GM23338 (cell line): Measurements from ENCODE around the gene DAZAP1. TPM values are rescaled to one million over a fixed set of nuclear protein-coding genes. Genes with fewer than 3 reads are reported as not detected.
A peak's percentile ranks its signal among the peaks of the same experiment; 100 is the strongest.

Source experiments
- ATAC-seq: fragments of 200-7000 bp; cut with Tn5 transposase; 3 replicates; pipeline ENCODE4 v1.9.1; 2020
- DNase-seq: peaks from one replicate; pipeline ENCODE4 v3.0.0-alpha.2; 2015; ENCODE audit warnings: low spot score
- H2AFZ ChIP-seq: fragments of 200-600 bp; sonication (generic); 2 replicates; pipeline ENCODE4 v1.8.0; 2016; ENCODE audit warnings: antibody characterized with exemption, mild to moderate bottlenecking, moderate library complexity
- H3F3A ChIP-seq: fragments of 200-600 bp; sonication (generic); replicated peaks from 2 replicates; pipeline ENCODE4 v1.8.0; 2017; ENCODE audit warnings: antibody characterized with exemption, mixed run types, low read depth
- H3K27ac ChIP-seq: fragments of 200-600 bp; sonication (generic); 2 replicates; pipeline ENCODE4 v1.6.1; 2016; ENCODE audit warnings: low read depth
- H3K27me3 ChIP-seq: fragments of 200-600 bp; sonication (generic); 2 replicates; pipeline ENCODE4 v1.8.0; 2016; ENCODE audit warnings: mild to moderate bottlenecking, mixed run types, moderate library complexity; ENCODE audit not compliant: insufficient read depth
- H3K36me3 ChIP-seq: fragments of 200-600 bp; sonication (generic); 2 replicates; pipeline ENCODE4 v1.8.0; 2016; ENCODE audit warnings: mild to moderate bottlenecking; ENCODE audit not compliant: insufficient read depth
- H3K4me1 ChIP-seq: fragments of 200-600 bp; sonication (generic); 2 replicates; pipeline ENCODE4 v1.8.0; 2016; ENCODE audit warnings: mild to moderate bottlenecking, moderate library complexity; ENCODE audit not compliant: insufficient read depth
- H3K4me2 ChIP-seq: fragments of 200-600 bp; sonication (generic); 2 replicates; pipeline ENCODE4 v1.7.1; 2017; ENCODE audit warnings: mixed run types
- H3K4me3 ChIP-seq: fragments of 200-600 bp; sonication (generic); 2 replicates; pipeline ENCODE4 v1.6.1; 2016; ENCODE audit warnings: mixed run types
- H3K79me2 ChIP-seq: fragments of 200-600 bp; sonication (generic); replicated peaks from 2 replicates; pipeline ENCODE4 v1.8.0; 2017; ENCODE audit warnings: mild to moderate bottlenecking; ENCODE audit not compliant: insufficient read depth
- H3K9me2 ChIP-seq: fragments of 200-600 bp; sonication (generic); 2 replicates; pipeline ENCODE4 v1.8.0; 2017; ENCODE audit not compliant: insufficient read depth
- H4K20me1 ChIP-seq: fragments of 200-600 bp; sonication (generic); replicated peaks from 2 replicates; pipeline ENCODE4 v1.8.0; 2017; ENCODE audit warnings: mild to moderate bottlenecking; ENCODE audit not compliant: insufficient read depth
- H3K27ac Mint-ChIP-seq: 2 replicates; pipeline ENCODE4 v1.8.0; 2020; ENCODE audit warnings: inconsistent platforms, mild to moderate bottlenecking, moderate library complexity, mixed read lengths
- H3K27me3 Mint-ChIP-seq: 3 replicates; pipeline ENCODE4 v1.8.0; 2022; ENCODE audit warnings: low read depth, mild to moderate bottlenecking, moderate library complexity, mixed read lengths, inconsistent platforms; ENCODE audit not compliant: insufficient read depth, poor library complexity
- H3K36me3 Mint-ChIP-seq: 3 replicates; pipeline ENCODE4 v1.8.0; 2021; ENCODE audit warnings: low read depth, mild to moderate bottlenecking, inconsistent platforms, moderate library complexity, mixed read lengths
- H3K4me1 Mint-ChIP-seq: 3 replicates; pipeline ENCODE4 v1.8.0; 2020; ENCODE audit warnings: mild to moderate bottlenecking, inconsistent platforms, mixed read lengths
- H3K4me3 Mint-ChIP-seq: 3 replicates; pipeline ENCODE4 v1.8.0; 2021; ENCODE audit warnings: moderate library complexity, mild to moderate bottlenecking, inconsistent platforms, mixed read lengths
- H3K9me3 Mint-ChIP-seq: 3 replicates; pipeline ENCODE4 v1.8.0; 2020; ENCODE audit warnings: moderate library complexity, mild to moderate bottlenecking, inconsistent platforms, mixed read lengths
- CREB1 ChIP-seq: fragments of 250-450 bp; sonication (Bioruptor Pico); IDR thresholded peaks from 2 replicates; pipeline ENCODE4 v1.5.0; 2020; ENCODE audit warnings: low read depth, mild to moderate bottlenecking, moderate library complexity
- CTCF ChIP-seq, 2 experiments: fragments of 200-600 bp in 1 of 2; sonication (generic) in 1 of 2; conservative IDR thresholded peaks; 2 replicates each; pipeline versions ENCODE4 v1.5.1 to v1.6.1; 2016 to 2017; ENCODE audit warnings: antibody characterized with exemption in 2 of 2, low read depth in 2 of 2, mild to moderate bottlenecking in 2 of 2, moderate library complexity in 1 of 2
- ETS1 ChIP-seq: IDR thresholded peaks from 2 replicates; pipeline ENCODE4 v1.6.1; 2016; ENCODE audit warnings: antibody characterized with exemption
- EZH2 ChIP-seq: fragments of 200-600 bp; sonication (generic); IDR thresholded peaks from one replicate; pipeline ENCODE4 v1.8.0; 2017; ENCODE audit warnings: antibody characterized with exemption, mild to moderate bottlenecking, low read depth; ENCODE audit not compliant: unreplicated experiment
- EZH2phosphoT487 ChIP-seq: fragments of 200-600 bp; sonication (generic); IDR thresholded peaks from one replicate; pipeline ENCODE4 v1.8.1; 2018; ENCODE audit warnings: antibody characterized with exemption; ENCODE audit not compliant: unreplicated experiment
- JUNB ChIP-seq: IDR thresholded peaks from one replicate; pipeline ENCODE4 v1.6.1; 2016; ENCODE audit warnings: antibody characterized with exemption; ENCODE audit not compliant: unreplicated experiment
- NANOG ChIP-seq: IDR thresholded peaks from 2 replicates; pipeline ENCODE4 v1.6.1; 2016; ENCODE audit warnings: antibody characterized with exemption, borderline replicate concordance
- POLR2AphosphoS5 ChIP-seq: IDR thresholded peaks from 2 replicates; pipeline ENCODE4 v1.6.1; 2016; ENCODE audit warnings: antibody characterized with exemption, low read depth
- REST ChIP-seq: IDR thresholded peaks from one replicate; pipeline ENCODE4 v1.6.1; 2018; ENCODE audit warnings: antibody characterized with exemption; ENCODE audit not compliant: unreplicated experiment
- STAT1 ChIP-seq: IDR thresholded peaks from one replicate; pipeline ENCODE4 v1.6.1; 2016; ENCODE audit warnings: antibody characterized with exemption; ENCODE audit not compliant: unreplicated experiment
- ZNF114 ChIP-seq: fragments of 250-450 bp; sonication (Bioruptor Pico); IDR thresholded peaks from 2 replicates; pipeline ENCODE4 v1.5.0; 2020; ENCODE audit warnings: mild to moderate bottlenecking, moderate library complexity
- ZNF331 ChIP-seq: fragments of 250-450 bp; sonication (Bioruptor Pico); IDR thresholded peaks from 2 replicates; pipeline ENCODE4 v1.5.0; 2020; ENCODE audit warnings: low read depth, mild to moderate bottlenecking, moderate library complexity
- ZNF462 ChIP-seq: fragments of 250-450 bp; sonication (Bioruptor Pico); IDR thresholded peaks from 2 replicates; pipeline ENCODE4 v1.5.0; 2020; ENCODE audit warnings: mild to moderate bottlenecking, moderate library complexity
- polyA plus RNA-seq: library from polyadenylated mRNA; unstranded; fragments of >200 nt; fragmentation: Nextera tagmentation; extraction: Ambion mirVana; gene quantifications from 2 replicates; pipeline ENCODE4 v1.2.1, GENCODE V29; 2016
- total RNA-seq: library from RNA; depleted of rRNA; stranded (reverse); fragments of >200 nt; shearing (Covaris generic); gene quantifications from 2 replicates; pipeline ENCODE4 v1.2.3, GENCODE V29; 2014

Gene DAZAP1
- total and polyA plus RNA-seq, 2 experiments from 2014 or later, result 44.1 to 194 TPM

GRCh38 chr19:1426736-1427135, 19.4 kb downstream of the DAZAP1 start:
- Histone ChIP-seq H3K79me2 (peaks cover 62% of the 10 kb centered on the region), H3F3A (peaks cover 48% of the 10 kb centered on the region), H3K27me3 (no peaks in the 10 kb centered on the region), H3K4me1 (no peaks in the 10 kb centered on the region; the same call in 1 of the 2 replicates), H2AFZ (no peak overlapping the region), H3K9me2 (no peaks in the 10 kb centered on the region), H4K20me1 (peaks cover 37% of the 10 kb centered on the region), H3K36me3 (peaks cover 53% of the 10 kb centered on the region), H3K27ac (peak overlapping the region; percentile 59; the same call in 1 of the 2 replicates), H3K4me3 (no peak overlapping the region), H3K4me2 (no peak overlapping the region)
- no peak for DNase-seq
- H3K4me1 Mint-ChIP-seq, result peaks cover 19% of the 10 kb centered on the region
- H3K27me3 Mint-ChIP-seq, result peaks cover 5% of the 10 kb centered on the region
- H3K27ac Mint-ChIP-seq, result no peak overlapping the region
- no peaks in the 10 kb centered on the region for H3K9me3 Mint-ChIP-seq
- TF ChIP-seq JUNB (no peak), REST (no peak), POLR2AphosphoS5 (no peak), NANOG (no peak), ETS1 (no peak), ZNF114 (CRISPR knock-in tag) (no peak), EZH2phosphoT487 (no peak), EZH2 (no peak), ZNF331 (CRISPR knock-in tag) (no peak), CTCF (conservative IDR thresholded peaks at IDR 0.05; ENCODE audit: low read depth in 2 of 2) (no peak), STAT1 (no peak), ZNF462 (no peak), CREB1 (CRISPR knock-in tag) (no peak)
- no peak overlapping the region for H3K4me3 Mint-ChIP-seq
- peaks cover 74% of the 10 kb centered on the region for H3K36me3 Mint-ChIP-seq
- no peak for ATAC-seq
